Activated CD8-positive, alpha-beta memory T cell treated with anti-CD3 and anti-CD28 coated beads, Interleukin-2, amount 50 U/mL, for 48 hours (primary cell): ENCODE data around the gene ADORA2B.
"Not testable (repeated sequence)": the region's sequence is repeated elsewhere in the genome, so short reads cannot be mapped to it uniquely, and the experiment has no call there.

Source experiments
- DNase-seq: peaks from one replicate; pipeline ENCODE4 v3.0.0-alpha.2; 2020

ADORA2B gene

GRCh38 chr17:15944759-15945526, at the start of gene ADORA2B:
Gene ADORA2B, plus strand, starts transcription at chr17:15945130. Its CDS starts 119 bp downstream, at chr17:15945249.
- peak; percentile 84 for DNase-seq

- DNase-seq = no peak
These were observed 48.7 kb upstream of the ADORA2B start for GRCh38 chr17:15896277-15896676.

- no peak for DNase-seq
These were observed 48.1 kb upstream of the ADORA2B start for GRCh38 chr17:15896834-15897233.

- not testable (repeated sequence) for DNase-seq
These were observed 45.3 kb upstream of the ADORA2B start for GRCh38 chr17:15899596-15899995.

- no peak for DNase-seq
These were observed 44.1 kb upstream of the ADORA2B start for GRCh38 chr17:15900871-15901270.

GRCh38 chr17:15905236-15905635, 39.7 kb upstream of the ADORA2B start:
- DNase-seq = not testable (repeated sequence)

GRCh38 chr17:15907290-15907689, 37.6 kb upstream of the ADORA2B start:
- no peak for DNase-seq

GRCh38 chr17:15908378-15908777, 36.6 kb upstream of the ADORA2B start:
- DNase-seq = no peak

- no peak for DNase-seq
These were observed 35.4 kb upstream of the ADORA2B start for GRCh38 chr17:15909481-15909991.

- DNase-seq = no peak
These were observed 34.1 kb upstream of the ADORA2B start for GRCh38 chr17:15910791-15911190.

GRCh38 chr17:15911701-15912100, 33.2 kb upstream of the ADORA2B start:
- DNase-seq = not testable (repeated sequence)

GRCh38 chr17:15912416-15912955, 32.4 kb upstream of the ADORA2B start:
- DNase-seq = no peak

GRCh38 chr17:15913826-15914225, 31.1 kb upstream of the ADORA2B start:
- DNase-seq = no peak

- no peak for DNase-seq
These were observed 30.3 kb upstream of the ADORA2B start for GRCh38 chr17:15914400-15915170.

GRCh38 chr17:15915961-15916360, 29.0 kb upstream of the ADORA2B start:
- DNase-seq = no peak

GRCh38 chr17:15917021-15917437, 27.9 kb upstream of the ADORA2B start:
- no peak for DNase-seq

GRCh38 chr17:15917438-15918027, 27.4 kb upstream of the ADORA2B start:
- DNase-seq = no peak

GRCh38 chr17:15918261-15918660, 26.7 kb upstream of the ADORA2B start:
- no peak for DNase-seq

GRCh38 chr17:15918661-15919259, 26.2 kb upstream of the ADORA2B start:
- no peak for DNase-seq

- DNase-seq = no peak
These were observed 25.5 kb upstream of the ADORA2B start for GRCh38 chr17:15919466-15919865.

GRCh38 chr17:15920758-15921239, 24.1 kb upstream of the ADORA2B start:
- no peak for DNase-seq

GRCh38 chr17:15921640-15922039, 23.3 kb upstream of the ADORA2B start:
- DNase-seq = no peak

- DNase-seq = no peak
These were observed 22.3 kb upstream of the ADORA2B start for GRCh38 chr17:15922586-15922985.
